Common myeloid progenitor, CD34-positive (primary cell): Measurements from ENCODE around the gene CEP68.
A peak's percentile ranks its signal among the peaks of the same experiment; 100 is the strongest.

Experiments
- CTCF ChIA-PET: fragments of 350-600 bp; sonication (Branson Sonifier 250); formaldehyde crosslinking; loops from one replicate; lab custom pipeline; 2021; ENCODE audit warnings: antibody characterized with exemption; lab: Charles Lee
- POLR2A ChIA-PET: fragments of 350-600 bp; sonication (Branson Sonifier 250); formaldehyde crosslinking; loops from one replicate; lab custom pipeline; 2021; ENCODE audit warnings: antibody characterized with exemption; lab: Charles Lee
- DNase-seq, 3 donors: peaks; one replicate each; pipeline versions ENCODE4 v3.0.0 to v3.0.0-alpha.2; 2013
- H3K27ac ChIP-seq, 2 experiments: 1 replicate in 1 of 2; 2 replicates in 1 of 2; pipeline ENCODE4 v1.7.0; 2013; ENCODE audit warnings: inconsistent platforms in 2 of 2, low read length in 2 of 2, mild to moderate bottlenecking in 2 of 2, low read depth in 1 of 2, moderate library complexity in 1 of 2; ENCODE audit not compliant: severe bottlenecking in 2 of 2, insufficient read depth in 1 of 2, poor library complexity in 1 of 2
- H3K27me3 ChIP-seq, 5 experiments: replicated peaks in 2 of 5; 1 replicate in 3 of 5; 2 replicates in 2 of 5; pipeline versions ENCODE4 v1.6.1 to v1.7.0; 2013; ENCODE audit warnings: low read length in 4 of 5, mild to moderate bottlenecking in 2 of 5, moderate library complexity in 2 of 5, inconsistent platforms in 1 of 5; ENCODE audit not compliant: insufficient read depth in 5 of 5, control insufficient read depth in 4 of 5
- H3K36me3 ChIP-seq, 4 experiments: 1 replicate in 2 of 4; 2 replicates in 2 of 4; pipeline versions ENCODE4 v1.6.1 to v1.7.0; 2013; ENCODE audit warnings: low read length in 3 of 4, control low read depth in 1 of 4, mild to moderate bottlenecking in 1 of 4; ENCODE audit not compliant: control insufficient read depth in 4 of 4, insufficient read depth in 4 of 4
- H3K4me1 ChIP-seq, 4 experiments: 1 replicate in 3 of 4; 2 replicates in 1 of 4; pipeline versions ENCODE4 v1.6.1 to v1.7.1; 2013; ENCODE audit warnings: low read length in 3 of 4, mild to moderate bottlenecking in 3 of 4, control low read depth in 1 of 4, inconsistent platforms in 1 of 4, moderate library complexity in 1 of 4; ENCODE audit not compliant: control insufficient read depth in 4 of 4, insufficient read depth in 4 of 4; ENCODE audit errors: control extremely low read depth in 1 of 4
- H3K4me3 ChIP-seq, 7 experiments: 1 replicate in 4 of 7; 2 replicates in 3 of 7; pipeline versions ENCODE4 v1.5.1 to v1.7.0; 2013; ENCODE audit warnings: mild to moderate bottlenecking in 7 of 7, low read length in 6 of 7, moderate library complexity in 6 of 7, inconsistent platforms in 2 of 7, low read depth in 2 of 7, control low read depth in 1 of 7; ENCODE audit not compliant: insufficient read depth in 4 of 7, control insufficient read depth in 1 of 7; ENCODE audit errors: extremely low read depth in 1 of 7
- H3K9me3 ChIP-seq, 5 experiments: 1 replicate in 4 of 5; 2 replicates in 1 of 5; pipeline versions ENCODE4 v1.6.1 to v1.7.1; 2013; ENCODE audit warnings: low read length in 4 of 5, mild to moderate bottlenecking in 2 of 5, inconsistent platforms in 1 of 5, low read depth in 1 of 5, moderate library complexity in 1 of 5; ENCODE audit not compliant: control insufficient read depth in 4 of 5, insufficient read depth in 2 of 5; ENCODE audit errors: control extremely low read depth in 1 of 5
- WGBS: methylation state at CpG from one replicate; pipeline ENCODE4 v1.1.5; 2013; ENCODE audit not compliant: insufficient coverage; 5-methylcytosine and 5-hydroxymethylcytosine counted together

The CEP68 gene

GRCh38 chr2:65023742-65024141 is 32.5 kb upstream of the CEP68 start:
- Histone ChIP-seq H3K9me3 (no peaks in the 10 kb centered on the region), H3K27me3 (no peaks in the 10 kb centered on the region), H3K27ac (no peak overlapping the region), H3K4me3 (no peak overlapping the region), H3K4me1 (peaks cover 3 to 23% (median 20%) of the 10 kb centered on the region in 4 experiments), H3K36me3 (peaks cover 8 to 58% (median 33%) of the 10 kb centered on the region in 4 experiments)
- POLR2A ChIA-PET, result no interaction called here
- no peak for DNase-seq
- WGBS, result 98% methylated on average over 5 of the region's 8 CpGs
- CTCF ChIA-PET, result interaction anchor here (0.7 to 7.5 kb wide), 5 partner anchors 9 to 109 kb away, joined by 3 to 76 read pairs (median 3); no protein-coding TSS in a partner anchor

DNA sequence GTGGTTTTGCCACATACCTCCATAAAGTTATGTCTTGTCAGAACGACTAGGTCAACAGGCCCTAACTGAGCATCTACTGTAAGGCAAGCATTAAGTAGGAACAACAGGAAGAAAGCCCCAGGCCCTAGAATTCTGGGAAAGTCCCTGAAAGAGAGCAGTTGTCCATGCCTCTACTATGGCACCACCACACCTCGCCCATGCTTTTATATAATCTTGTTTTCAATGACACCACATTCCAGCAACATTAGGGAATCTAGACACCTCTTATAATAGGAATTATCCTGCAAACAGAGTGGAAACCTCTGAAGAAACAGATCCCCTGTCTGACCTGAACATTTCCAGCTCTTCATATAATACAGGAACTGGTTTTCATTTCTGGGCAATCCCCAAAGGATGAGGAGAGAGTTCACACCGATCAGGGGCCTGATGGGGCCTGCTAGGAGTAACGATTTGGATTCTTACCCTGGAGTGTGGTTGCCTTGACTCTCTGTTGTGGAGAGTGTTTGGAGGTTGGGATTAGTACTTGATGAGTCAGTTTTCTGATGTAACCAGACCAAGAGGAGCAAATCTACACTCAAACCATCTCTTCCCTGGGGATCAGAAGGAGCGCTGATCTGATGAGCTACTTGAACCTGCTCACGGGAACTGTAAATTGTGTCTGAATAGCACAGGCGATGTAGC is 31.9 kb upstream of the CEP68 start:
- 98% methylated on average over 7 of the region's 7 CpGs for WGBS
- ChIA-PET POLR2A (no interaction called here), CTCF (interaction anchor here (0.7 to 2.0 kb wide), 7 partner anchors 20 to 438 kb away, joined by 3 to 5 read pairs (median 3); no protein-coding TSS in a partner anchor)
- no peak overlapping the region for H3K27ac ChIP-seq
- peaks cover 8 to 56% (median 30%) of the 10 kb centered on the region in 4 experiments for H3K36me3 ChIP-seq
- no peak overlapping the region for H3K4me3 ChIP-seq
- no peaks in the 10 kb centered on the region for H3K27me3 ChIP-seq
- H3K9me3 ChIP-seq, result no peaks in the 10 kb centered on the region
- H3K4me1 ChIP-seq, result peaks cover 0 to 19% (median 15%) of the 10 kb centered on the region in 4 experiments
- DNase-seq, result no peak

DNA sequence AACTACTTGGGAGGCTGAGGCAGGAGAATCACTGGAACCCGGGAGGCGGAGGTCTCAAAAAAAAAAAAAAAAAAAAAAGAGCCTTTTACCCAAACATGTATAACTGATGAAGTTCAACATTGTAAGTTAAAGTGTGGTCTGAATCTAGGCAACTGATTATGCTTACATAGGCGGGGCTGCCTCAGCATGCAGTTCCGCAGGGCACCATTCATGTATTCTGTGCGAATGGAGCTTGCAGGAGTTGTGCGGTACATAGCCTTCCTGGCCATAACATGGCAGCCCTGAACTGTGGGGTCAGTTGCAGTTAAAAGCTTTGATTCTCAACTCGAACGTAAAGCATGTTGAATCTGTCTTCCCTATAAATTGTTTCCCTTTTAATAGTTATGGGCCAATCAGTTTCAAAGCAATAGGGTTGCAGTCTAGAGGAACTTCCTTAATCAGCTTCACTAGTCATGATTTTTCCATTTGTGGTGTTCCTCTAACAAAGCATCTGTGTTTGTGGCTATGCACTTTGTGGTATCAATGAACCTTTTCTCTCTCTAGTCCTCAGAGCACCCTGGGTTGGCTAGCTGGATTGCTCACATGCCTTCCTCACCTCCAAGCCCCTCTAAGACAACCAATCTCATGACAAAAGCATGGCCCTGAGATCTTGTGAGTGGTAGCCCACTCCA is 30.6 kb upstream of the CEP68 start:
- no peaks in the 10 kb centered on the region for H3K27me3 ChIP-seq
- H3K4me1 ChIP-seq, result peaks cover 0 to 19% (median 13%) of the 10 kb centered on the region in 4 experiments
- ChIA-PET CTCF (interaction anchor here (0.8 to 2.0 kb wide), 5 partner anchors 8 to 110 kb away, joined by 3 to 5 read pairs (median 5); no protein-coding TSS in a partner anchor), POLR2A (interaction anchor here (1.0 kb wide), 1 partner anchor 7 kb away, joined by 3 read pairs; no protein-coding TSS in a partner anchor)
- 60% methylated on average over 5 of the region's 8 CpGs for WGBS
- no peak overlapping the region for H3K27ac ChIP-seq
- H3K36me3 ChIP-seq, result peaks cover 8 to 44% (median 24%) of the 10 kb centered on the region in 4 experiments
- H3K9me3 ChIP-seq, result no peaks in the 10 kb centered on the region
- no peak overlapping the region for H3K4me3 ChIP-seq
- DNase-seq, result peak in 2 of 3 donors; percentile 80 to 84

DNA sequence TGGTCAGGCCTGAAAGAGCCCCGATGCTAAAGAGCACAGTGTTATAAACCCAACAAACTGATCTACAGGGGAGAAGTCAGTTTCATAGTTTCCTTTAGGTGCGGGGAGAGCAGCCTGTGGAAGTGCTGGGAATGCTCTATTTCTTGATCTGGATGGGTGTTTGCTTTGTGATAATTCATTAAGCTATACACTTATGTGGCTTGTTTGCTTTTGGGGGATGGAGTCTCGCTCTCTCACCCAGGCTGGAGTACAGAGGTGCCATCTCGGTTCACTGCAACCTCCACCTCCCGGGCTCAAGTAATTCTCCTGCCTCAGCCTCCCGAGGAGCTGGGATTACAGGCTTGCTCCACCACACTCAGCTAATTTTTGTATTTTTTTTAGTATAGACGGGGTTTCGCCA is 30.1 kb upstream of the CEP68 start:
- Histone ChIP-seq H3K4me3 (no peak overlapping the region), H3K27me3 (no peaks in the 10 kb centered on the region), H3K27ac (no peak overlapping the region), H3K9me3 (no peaks in the 10 kb centered on the region), H3K36me3 (peaks cover 7 to 38% (median 21%) of the 10 kb centered on the region in 4 experiments), H3K4me1 (peaks cover under 1 to 25% (median 16%) of the 10 kb centered on the region in 4 experiments)
- POLR2A ChIA-PET, result interaction anchor here (1.0 kb wide), 1 partner anchor 8 kb away, joined by 3 read pairs; no protein-coding TSS in a partner anchor
- DNase-seq, result no peak
- CTCF ChIA-PET, result interaction anchor here (1.1 to 2.0 kb wide), 4 partner anchors 8 to 110 kb away, joined by 4 to 5 read pairs (median 5); no protein-coding TSS in a partner anchor
- 100% methylated on average over 6 of the region's 8 CpGs for WGBS

DNA sequence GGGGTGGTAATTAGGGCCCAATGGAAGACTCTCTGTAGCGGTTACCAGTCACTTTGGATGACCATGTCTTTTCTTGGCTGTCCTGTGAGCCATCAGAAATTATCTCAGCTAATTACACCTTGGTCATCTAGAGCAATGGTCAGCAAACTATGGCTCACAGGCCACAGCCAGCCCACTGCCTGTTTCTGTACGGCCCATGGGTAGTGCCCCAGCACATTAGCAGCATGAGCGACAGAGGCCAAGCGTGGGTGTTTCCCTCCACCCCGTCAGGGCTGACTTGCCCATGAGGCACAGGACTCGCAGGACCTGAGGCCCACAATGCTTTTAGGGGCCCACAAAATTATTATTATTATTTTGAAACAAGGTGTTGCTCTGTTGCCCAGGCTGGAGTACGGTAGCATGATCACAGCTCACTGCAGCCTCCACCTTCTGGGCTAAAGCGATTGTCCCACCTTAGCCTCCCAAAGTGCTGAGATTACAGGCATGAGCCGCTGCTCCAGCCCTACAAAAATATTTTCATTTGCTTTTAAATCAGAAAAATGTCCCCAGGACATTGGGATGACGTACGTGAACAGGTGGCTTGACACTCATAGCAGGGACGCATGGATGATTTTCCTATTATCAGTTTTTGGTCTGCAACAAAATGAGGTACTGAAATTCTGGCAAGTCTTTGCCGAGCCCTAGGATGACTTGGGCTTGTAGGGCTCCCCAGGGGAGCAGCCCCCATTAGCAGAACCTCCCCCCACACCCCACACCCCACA is 29.3 kb upstream of the CEP68 start:
- Histone ChIP-seq H3K36me3 (peaks cover under 1 to 31% (median 16%) of the 10 kb centered on the region in 4 experiments), H3K4me3 (no peak overlapping the region), H3K27me3 (no peaks in the 10 kb centered on the region), H3K9me3 (no peaks in the 10 kb centered on the region), H3K27ac (no peak overlapping the region), H3K4me1 (peaks cover 8 to 32% (median 23%) of the 10 kb centered on the region in 4 experiments)
- ChIA-PET POLR2A (interaction anchor here (1.0 kb wide), 1 partner anchor 9 kb away, joined by 3 read pairs; no protein-coding TSS in a partner anchor), CTCF (interaction anchor here (1.0 to 1.3 kb wide), 4 partner anchors 8 to 111 kb away, joined by 4 to 5 read pairs (median 4); no protein-coding TSS in a partner anchor)
- 96% methylated on average over 9 of the region's 13 CpGs for WGBS
- DNase-seq, result peak in 1 of 3 donors; percentile 29

DNA sequence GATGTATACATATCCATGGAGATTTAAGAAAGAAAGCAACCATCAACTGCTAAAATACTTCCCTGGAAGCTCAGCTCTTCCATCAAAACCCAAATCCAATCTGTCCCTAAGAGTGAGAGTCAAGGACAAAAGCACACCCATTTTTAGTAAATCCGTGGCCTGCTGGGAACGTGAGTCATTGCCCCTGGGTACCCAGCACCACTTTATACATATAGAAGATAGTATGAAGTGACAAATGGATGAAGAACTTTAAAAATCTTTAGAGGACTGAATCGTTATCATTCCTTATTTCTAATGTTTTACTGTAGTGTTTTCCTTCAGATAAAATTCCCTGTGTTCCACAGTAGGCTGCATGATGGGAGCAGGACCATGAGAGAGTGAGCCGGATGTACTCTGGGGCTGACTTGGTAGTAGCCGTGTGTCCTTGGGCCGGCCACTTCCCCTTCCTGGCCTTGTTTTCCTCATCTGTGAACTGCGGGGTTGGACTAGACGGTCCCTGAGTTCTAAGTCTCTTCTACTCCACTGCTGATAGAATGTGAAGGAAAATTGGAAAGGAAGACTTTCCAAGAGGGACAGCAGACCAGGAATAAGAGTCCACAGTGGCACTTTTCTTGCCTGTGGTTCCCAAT is 28.5 kb upstream of the CEP68 start:
- Histone ChIP-seq H3K27me3 (no peaks in the 10 kb centered on the region), H3K36me3 (peaks cover 0 to 22% (median 12%) of the 10 kb centered on the region in 4 experiments), H3K27ac (no peak overlapping the region), H3K4me3 (no peak overlapping the region), H3K9me3 (no peaks in the 10 kb centered on the region), H3K4me1 (peaks cover 9 to 40% (median 30%) of the 10 kb centered on the region in 4 experiments)
- 82% methylated on average over 6 of the region's 8 CpGs for WGBS
- DNase-seq, result no peak
- ChIA-PET POLR2A (no interaction called here), CTCF (interaction anchor here (1.0 to 1.1 kb wide), 2 partner anchors 9 to 18 kb away, joined by 4 read pairs; no protein-coding TSS in a partner anchor)
